Measurements from ENCODE around the gene RNF13.

Gene RNF13

GRCh38 chr3:149812606-149813366 lies at the start of gene RNF13:
TSS of gene RNF13 (plus strand) at chr3:149813215. CDS start at chr3:149846027, 32,812 bp downstream.
- DNase-seq = peak; percentile 99

GRCh38 chr3:149763565-149764195 lies 49.3 kb upstream of the RNF13 start:
- no peak for DNase-seq

GRCh38 chr3:149764302-149764701 lies 48.7 kb upstream of the RNF13 start:
- DNase-seq = no peak

- DNase-seq = no peak
These were observed 47.2 kb upstream of the RNF13 start for GRCh38 chr3:149765762-149766334.

- no peak for DNase-seq
These were observed 45.3 kb upstream of the RNF13 start for GRCh38 chr3:149767720-149768119.

GRCh38 chr3:149768704-149769103 lies 44.3 kb upstream of the RNF13 start:
- no peak for DNase-seq

GRCh38 chr3:149770246-149770645 lies 42.8 kb upstream of the RNF13 start:
- no peak for DNase-seq

- DNase-seq = peak; percentile 81
These were observed 41.3 kb upstream of the RNF13 start for GRCh38 chr3:149771652-149772271.

- DNase-seq = no peak
These were observed 40.2 kb upstream of the RNF13 start for GRCh38 chr3:149772861-149773260.

GRCh38 chr3:149776170-149776569 lies 36.8 kb upstream of the RNF13 start:
- no peak for DNase-seq

GRCh38 chr3:149777414-149778214 lies 35.4 kb upstream of the RNF13 start:
- no peak for DNase-seq

- DNase-seq = no peak
These were observed 31.8 kb upstream of the RNF13 start for GRCh38 chr3:149781211-149781610.

- DNase-seq = no peak
These were observed 31.3 kb upstream of the RNF13 start for GRCh38 chr3:149781741-149782140.

GRCh38 chr3:149783576-149783975 lies 29.4 kb upstream of the RNF13 start:
- DNase-seq = no peak

GRCh38 chr3:149784064-149784704 lies 28.8 kb upstream of the RNF13 start:
- DNase-seq = no peak

- no peak for DNase-seq
These were observed 22.7 kb upstream of the RNF13 start for GRCh38 chr3:149790268-149790667.

- no peak for DNase-seq
These were observed 22.3 kb upstream of the RNF13 start for GRCh38 chr3:149790698-149791097.

- DNase-seq = no peak
These were observed 20.4 kb upstream of the RNF13 start, which contains the start of gene ANKUB1 for GRCh38 chr3:149792452-149793270. TSS of gene ANKUB1 (minus strand) at chr3:149792554. CDS start at chr3:149792366, 188 bp downstream.

GRCh38 chr3:149796026-149796425 lies 17.0 kb upstream of the RNF13 start:
- no peak for DNase-seq

GRCh38 chr3:149800693-149801092 lies 12.3 kb upstream of the RNF13 start:
- no peak for DNase-seq

- DNase-seq = no peak
These were observed 11.8 kb upstream of the RNF13 start for GRCh38 chr3:149801195-149801594.

Data from NCI-H82 (cell line).